ACC112 (cell line): ENCODE data around the gene SPON1.
"Not testable (repeated sequence)": the region's sequence is repeated elsewhere in the genome, so short reads cannot be mapped to it uniquely, and the experiment has no call there.

Experiments
- H2AFZ ChIP-seq: fragments of 200-600 bp; sonication (generic); one replicate; pipeline ENCODE4 v1.6.0; 2017; ENCODE audit warnings: antibody characterized with exemption, low read length; ENCODE audit not compliant: unreplicated experiment
- H3K27ac ChIP-seq: fragments of 200-600 bp; sonication (generic); 2 replicates; pipeline ENCODE4 v1.5.1; 2014; ENCODE audit warnings: low read depth, mild to moderate bottlenecking, antibody characterized with exemption, low read length, moderate library complexity
- H3K27me3 ChIP-seq: fragments of 200-600 bp; sonication (generic); 2 replicates; pipeline ENCODE4 v1.6.1; 2014; ENCODE audit warnings: mild to moderate bottlenecking, antibody characterized with exemption, low read length, moderate library complexity, mixed read lengths; ENCODE audit not compliant: insufficient read depth
- H3K36me3 ChIP-seq: fragments of 200-600 bp; sonication (generic); 2 replicates; pipeline ENCODE4 v1.6.1; 2016; ENCODE audit warnings: mild to moderate bottlenecking, antibody characterized with exemption, low read length, moderate library complexity, mixed read lengths; ENCODE audit not compliant: insufficient read depth
- H3K4me1 ChIP-seq: fragments of 200-600 bp; sonication (generic); one replicate; pipeline ENCODE4 v1.6.1; 2016; ENCODE audit warnings: low read length, mixed read lengths; ENCODE audit not compliant: insufficient read depth, unreplicated experiment, control insufficient read depth
- H3K4me3 ChIP-seq: fragments of 200-600 bp; sonication (generic); 2 replicates; pipeline ENCODE4 v1.5.1; 2014; ENCODE audit warnings: mild to moderate bottlenecking, low read depth, low read length
- H3K79me2 ChIP-seq: fragments of 200-600 bp; sonication (generic); one replicate; pipeline ENCODE4 v1.6.0; 2016; ENCODE audit warnings: low read length; ENCODE audit not compliant: control insufficient read depth, unreplicated experiment, insufficient read depth

SPON1 gene

GRCh38 chr11:14240951-14241350 is 278.4 kb downstream of the SPON1 start:
- H3K36me3 ChIP-seq, result no peaks in the 10 kb centered on the region
- H2AFZ ChIP-seq, result no peak overlapping the region
- no peak overlapping the region for H3K4me3 ChIP-seq
- no peak overlapping the region for H3K27ac ChIP-seq
- peaks cover 39% of the 10 kb centered on the region for H3K27me3 ChIP-seq
- H3K79me2 ChIP-seq, result no peaks in the 10 kb centered on the region
- no peaks in the 10 kb centered on the region for H3K4me1 ChIP-seq

GRCh38 chr11:14242187-14242586 is 279.7 kb downstream of the SPON1 start:
- Histone ChIP-seq H3K4me3 (no peak overlapping the region), H3K4me1 (no peaks in the 10 kb centered on the region), H3K36me3 (no peaks in the 10 kb centered on the region), H2AFZ (no peak overlapping the region), H3K79me2 (no peaks in the 10 kb centered on the region), H3K27ac (no peak overlapping the region), H3K27me3 (peaks cover 42% of the 10 kb centered on the region)

DNA sequence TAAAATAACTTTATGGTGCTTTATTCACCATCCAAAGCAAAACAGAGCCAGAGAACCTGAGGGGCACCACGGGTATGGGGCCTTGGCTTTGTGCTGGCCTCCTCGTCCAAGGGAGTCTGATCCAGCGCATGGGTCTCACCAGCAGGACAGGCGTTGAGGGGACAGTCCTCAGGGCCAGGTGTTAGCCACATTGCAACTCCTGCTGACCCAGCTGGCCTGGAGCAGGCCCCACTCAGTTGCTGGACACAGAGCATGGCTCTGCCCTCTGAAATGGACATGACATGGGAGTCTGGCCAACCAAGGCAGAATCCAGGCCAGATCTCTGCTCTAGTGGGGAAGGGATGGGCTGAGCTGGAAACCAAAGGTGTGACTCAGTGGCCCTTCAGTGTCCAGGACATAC is 280.2 kb downstream of the SPON1 start:
- no peaks in the 10 kb centered on the region for H3K36me3 ChIP-seq
- H2AFZ ChIP-seq, result no peak overlapping the region
- no peak overlapping the region for H3K4me3 ChIP-seq
- no peaks in the 10 kb centered on the region for H3K4me1 ChIP-seq
- peaks cover 46% of the 10 kb centered on the region for H3K27me3 ChIP-seq
- H3K27ac ChIP-seq, result no peak overlapping the region
- no peaks in the 10 kb centered on the region for H3K79me2 ChIP-seq

GRCh38 chr11:14244926-14245325 is 282.4 kb downstream of the SPON1 start:
- no peaks in the 10 kb centered on the region for H3K36me3 ChIP-seq
- no peak overlapping the region for H3K4me3 ChIP-seq
- no peaks in the 10 kb centered on the region for H3K79me2 ChIP-seq
- no peak overlapping the region for H3K27ac ChIP-seq
- H3K27me3 ChIP-seq, result peaks cover 40% of the 10 kb centered on the region
- H2AFZ ChIP-seq, result no peak overlapping the region
- H3K4me1 ChIP-seq, result no peaks in the 10 kb centered on the region

- peaks cover 38% of the 10 kb centered on the region for H3K27me3 ChIP-seq
- H3K4me1 ChIP-seq, result no peaks in the 10 kb centered on the region
- no peak overlapping the region for H3K27ac ChIP-seq
- H2AFZ ChIP-seq, result no peak overlapping the region
- H3K4me3 ChIP-seq, result no peak overlapping the region
- H3K36me3 ChIP-seq, result no peaks in the 10 kb centered on the region
- no peaks in the 10 kb centered on the region for H3K79me2 ChIP-seq
Observed at GRCh38 chr11:14245444-14245843, 282.9 kb downstream of the SPON1 start.

- no peak overlapping the region for H3K4me3 ChIP-seq
- H3K27ac ChIP-seq, result no peak overlapping the region
- no peaks in the 10 kb centered on the region for H3K79me2 ChIP-seq
- no peak overlapping the region for H2AFZ ChIP-seq
- peaks cover 35% of the 10 kb centered on the region for H3K27me3 ChIP-seq
- no peaks in the 10 kb centered on the region for H3K36me3 ChIP-seq
- no peaks in the 10 kb centered on the region for H3K4me1 ChIP-seq
Observed at GRCh38 chr11:14248580-14248981, 286.1 kb downstream of the SPON1 start.

- Histone ChIP-seq H3K27ac (no peak overlapping the region), H3K4me3 (no peak overlapping the region), H3K4me1 (no peaks in the 10 kb centered on the region), H3K79me2 (no peaks in the 10 kb centered on the region), H3K36me3 (no peaks in the 10 kb centered on the region), H3K27me3 (peaks cover 35% of the 10 kb centered on the region), H2AFZ (no peak overlapping the region)
Observed at GRCh38 chr11:14249121-14249963, 286.8 kb downstream of the SPON1 start.

DNA sequence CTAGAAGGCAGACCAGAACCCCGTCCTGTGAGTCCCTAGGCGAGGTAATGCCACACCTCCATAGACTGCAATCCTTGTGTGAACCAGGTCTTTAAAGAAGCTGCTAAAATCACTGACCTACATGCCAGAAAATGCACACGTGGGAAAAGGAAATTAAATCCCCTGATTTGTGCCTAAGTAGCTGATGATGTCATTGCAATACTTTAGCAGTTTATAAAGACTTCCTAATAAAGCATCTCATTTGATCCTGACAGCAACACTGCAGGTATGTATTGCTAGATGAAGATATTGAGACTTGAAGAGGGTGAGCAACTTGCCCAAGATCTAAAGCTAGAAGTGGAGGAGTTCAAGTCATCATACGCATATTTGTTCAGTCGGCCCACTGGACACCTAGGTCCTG is 289.2 kb downstream of the SPON1 start:
- Histone ChIP-seq H3K27me3 (peaks cover 21% of the 10 kb centered on the region), H3K27ac (no peak overlapping the region), H2AFZ (no peak overlapping the region), H3K79me2 (no peaks in the 10 kb centered on the region), H3K36me3 (no peaks in the 10 kb centered on the region), H3K4me3 (no peak overlapping the region), H3K4me1 (no peaks in the 10 kb centered on the region)

DNA sequence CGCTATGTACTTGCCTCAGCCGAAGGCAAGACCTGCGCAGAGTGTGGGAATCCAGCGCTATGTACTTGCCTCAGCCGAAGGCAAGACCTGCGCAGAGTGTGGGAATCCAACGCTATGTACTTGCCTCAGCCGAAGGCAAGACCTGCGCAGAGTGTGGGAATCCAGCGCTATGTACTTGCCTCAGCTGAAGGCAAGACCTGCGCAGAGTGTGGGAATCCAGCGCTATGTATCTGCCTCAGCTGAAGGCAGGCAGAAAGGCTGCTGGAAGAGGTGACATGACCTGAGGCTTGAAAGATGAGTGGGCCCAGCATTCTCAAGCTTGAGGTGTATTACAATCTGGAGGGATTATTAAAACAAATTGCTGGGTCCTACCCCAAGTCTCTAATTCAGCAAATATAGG is 290.0 kb downstream of the SPON1 start:
- peaks cover 16% of the 10 kb centered on the region for H3K27me3 ChIP-seq
- not testable (repeated sequence) for H3K79me2 ChIP-seq, H3K4me1 ChIP-seq, H3K27ac ChIP-seq, H3K36me3 ChIP-seq, H3K4me3 ChIP-seq, H2AFZ ChIP-seq

GRCh38 chr11:14253421-14253820 is 290.9 kb downstream of the SPON1 start:
- no peak overlapping the region for H3K27ac ChIP-seq
- no peaks in the 10 kb centered on the region for H3K36me3 ChIP-seq
- no peak overlapping the region for H3K4me3 ChIP-seq
- peaks cover 7% of the 10 kb centered on the region for H3K27me3 ChIP-seq
- peaks cover 10% of the 10 kb centered on the region for H3K4me1 ChIP-seq
- no peak overlapping the region for H2AFZ ChIP-seq
- H3K79me2 ChIP-seq, result no peaks in the 10 kb centered on the region

DNA sequence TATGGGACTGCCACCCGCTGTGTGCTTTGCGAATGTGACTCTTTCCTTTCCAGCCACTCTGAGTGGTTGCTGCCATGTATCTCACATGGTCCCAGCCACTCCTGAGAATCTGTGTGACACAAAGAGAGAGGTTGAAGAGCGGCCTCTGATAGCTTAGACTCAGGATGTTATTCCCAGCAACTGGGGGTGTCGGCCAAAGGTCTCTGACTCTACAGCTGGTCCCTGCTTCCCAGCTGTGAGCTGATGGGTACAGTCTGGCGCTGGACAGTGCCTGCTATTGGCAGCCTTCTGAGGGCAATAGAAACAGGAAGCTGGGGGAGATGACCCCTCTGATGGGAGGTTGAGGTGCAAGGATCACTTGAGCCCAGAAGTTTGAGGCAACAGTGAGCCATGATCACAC is 291.3 kb downstream of the SPON1 start:
- Histone ChIP-seq H3K79me2 (no peaks in the 10 kb centered on the region), H3K4me1 (peaks cover 14% of the 10 kb centered on the region)

More for the DNA sequence above, 291.3 kb downstream of the SPON1 start:
- Histone ChIP-seq H3K27me3 (peaks cover 3% of the 10 kb centered on the region; the same call in 1 of the 2 replicates), H3K4me3 (no peak overlapping the region), H3K36me3 (no peaks in the 10 kb centered on the region), H2AFZ (no peak overlapping the region), H3K27ac (no peak overlapping the region)
